ENCODE results near the gene SLC2A10. TPM values are rescaled to one million over a fixed set of nuclear protein-coding genes. Genes with fewer than 3 reads are reported as not detected.

Gene SLC2A10
- total RNA-seq, 2 donors from 2014 or later: 19.8 to 49.0 TPM

- DNase-seq (ENCODE audit: low spot score) (no peak), ATAC-seq (ENCODE audit: insufficient number of reproducible peaks, low FRiP score, low read depth) (no peak)
- H3K9me3 ChIP-seq: no peaks in the 10 kb centered on the region
- H3K27me3 ChIP-seq (replicated peaks; ENCODE audit: insufficient read depth): no peaks in the 10 kb centered on the region
- H3K4me1 ChIP-seq (ENCODE audit: control insufficient read depth in 1 of 2, low read depth in 2 of 2): no peaks in the 10 kb centered on the region
- no peak overlapping the region for H3K27ac ChIP-seq
- TF ChIP-seq, protein P1, sequence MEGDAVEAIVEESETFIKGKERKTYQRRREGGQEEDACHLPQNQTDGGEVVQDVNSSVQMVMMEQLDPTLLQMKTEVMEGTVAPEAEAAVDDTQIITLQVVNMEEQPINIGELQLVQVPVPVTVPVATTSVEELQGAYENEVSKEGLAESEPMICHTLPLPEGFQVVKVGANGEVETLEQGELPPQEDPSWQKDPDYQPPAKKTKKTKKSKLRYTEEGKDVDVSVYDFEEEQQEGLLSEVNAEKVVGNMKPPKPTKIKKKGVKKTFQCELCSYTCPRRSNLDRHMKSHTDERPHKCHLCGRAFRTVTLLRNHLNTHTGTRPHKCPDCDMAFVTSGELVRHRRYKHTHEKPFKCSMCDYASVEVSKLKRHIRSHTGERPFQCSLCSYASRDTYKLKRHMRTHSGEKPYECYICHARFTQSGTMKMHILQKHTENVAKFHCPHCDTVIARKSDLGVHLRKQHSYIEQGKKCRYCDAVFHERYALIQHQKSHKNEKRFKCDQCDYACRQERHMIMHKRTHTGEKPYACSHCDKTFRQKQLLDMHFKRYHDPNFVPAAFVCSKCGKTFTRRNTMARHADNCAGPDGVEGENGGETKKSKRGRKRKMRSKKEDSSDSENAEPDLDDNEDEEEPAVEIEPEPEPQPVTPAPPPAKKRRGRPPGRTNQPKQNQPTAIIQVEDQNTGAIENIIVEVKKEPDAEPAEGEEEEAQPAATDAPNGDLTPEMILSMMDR (IDR thresholded peaks at IDR 0.05): no peak
- no peaks in the 10 kb centered on the region for H3K36me3 ChIP-seq
- H3K4me3 ChIP-seq: no peak overlapping the region
These were observed 12.6 kb upstream of the SLC2A10 start for GRCh38 chr20:46696791-46697279.

GRCh38 chr20:46698788-46699187 lies 10.7 kb upstream of the SLC2A10 start:
- TF ChIP-seq, protein P1 (IDR thresholded peaks at IDR 0.05): no peak
- Histone ChIP-seq H3K4me3 (no peak overlapping the region), H3K36me3 (no peaks in the 10 kb centered on the region), H3K27me3 (replicated peaks; ENCODE audit: insufficient read depth) (no peaks in the 10 kb centered on the region), H3K27ac (no peak overlapping the region), H3K9me3 (no peaks in the 10 kb centered on the region), H3K4me1 (ENCODE audit: control insufficient read depth in 1 of 2, low read depth in 2 of 2) (no peaks in the 10 kb centered on the region)
- DNase-seq (ENCODE audit: low spot score) (no peak), ATAC-seq (ENCODE audit: insufficient number of reproducible peaks, low FRiP score, low read depth) (no peak)

DNA sequence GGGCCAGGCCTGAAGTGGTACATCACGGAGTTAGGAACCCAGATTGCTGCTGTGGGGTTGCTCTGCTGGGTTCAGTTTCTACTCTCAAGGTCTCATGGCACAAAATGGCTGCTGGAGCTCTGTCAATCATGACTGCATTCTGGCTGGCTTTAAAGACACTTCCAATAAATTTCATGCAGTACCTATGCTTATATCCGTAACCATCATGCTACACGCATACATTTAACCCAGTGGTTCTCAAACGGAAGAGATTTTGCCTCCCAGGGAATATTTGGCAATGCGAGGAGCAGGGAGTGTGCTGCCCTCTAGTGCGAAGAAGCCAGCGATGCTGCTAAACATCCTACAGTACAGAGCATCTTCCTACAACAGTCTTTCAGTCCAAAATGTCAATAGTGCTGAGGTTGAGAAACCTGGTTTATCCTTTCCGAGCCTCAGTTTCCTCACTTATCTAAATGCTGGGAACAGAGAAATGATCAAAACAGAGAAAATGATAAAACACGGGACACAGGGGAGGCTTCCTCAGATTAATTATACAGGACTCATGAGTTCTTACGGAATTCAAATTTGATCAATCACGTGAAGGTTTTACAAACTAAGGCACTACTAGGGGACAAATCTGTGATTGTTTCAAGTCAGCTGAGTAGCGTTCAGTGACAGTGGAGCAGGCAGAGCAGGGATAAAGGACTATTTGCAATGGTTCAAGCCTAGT lies 9.6 kb upstream of the SLC2A10 start:
- TF ChIP-seq, protein P1 (IDR thresholded peaks at IDR 0.05): no peak
- no peaks in the 10 kb centered on the region for H3K36me3 ChIP-seq
- DNase-seq (ENCODE audit: low spot score): no peak
- H3K27ac ChIP-seq: no peak overlapping the region
- H3K27me3 ChIP-seq (replicated peaks; ENCODE audit: insufficient read depth): no peaks in the 10 kb centered on the region
- H3K9me3 ChIP-seq: no peaks in the 10 kb centered on the region
- H3K4me1 ChIP-seq (ENCODE audit: control insufficient read depth in 1 of 2, low read depth in 2 of 2): no peaks in the 10 kb centered on the region
- no peak overlapping the region for H3K4me3 ChIP-seq
- ATAC-seq (ENCODE audit: insufficient number of reproducible peaks, low FRiP score, low read depth): no peak

GRCh38 chr20:46700481-46700880 lies 9.0 kb upstream of the SLC2A10 start:
- DNase-seq (ENCODE audit: low spot score) (no peak), ATAC-seq (ENCODE audit: insufficient number of reproducible peaks, low FRiP score, low read depth) (no peak)
- H3K4me1 ChIP-seq (ENCODE audit: control insufficient read depth in 1 of 2, low read depth in 2 of 2): no peaks in the 10 kb centered on the region
- no peaks in the 10 kb centered on the region for H3K9me3 ChIP-seq
- no peak overlapping the region for H3K27ac ChIP-seq
- no peak overlapping the region for H3K4me3 ChIP-seq
- no peaks in the 10 kb centered on the region for H3K36me3 ChIP-seq
- no peaks in the 10 kb centered on the region for H3K27me3 ChIP-seq (replicated peaks; ENCODE audit: insufficient read depth)
- TF ChIP-seq, protein P1 (IDR thresholded peaks at IDR 0.05): no peak

- no peak for ATAC-seq (ENCODE audit: insufficient number of reproducible peaks, low FRiP score, low read depth)
- Histone ChIP-seq H3K27me3 (replicated peaks; ENCODE audit: insufficient read depth) (no peaks in the 10 kb centered on the region), H3K4me1 (ENCODE audit: control insufficient read depth in 1 of 2, low read depth in 2 of 2) (no peaks in the 10 kb centered on the region), H3K27ac (no peak overlapping the region), H3K9me3 (no peaks in the 10 kb centered on the region), H3K4me3 (no peak overlapping the region), H3K36me3 (no peaks in the 10 kb centered on the region)
- DNase-seq (ENCODE audit: low spot score): no peak
- TF ChIP-seq, protein P1 (IDR thresholded peaks at IDR 0.05): no peak
These were observed 8.4 kb upstream of the SLC2A10 start for GRCh38 chr20:46701057-46701456.

Measured in thoracic aorta (tissue), 2 donors.